K562 treated with DMSO at 1 percent for 12 hours (cell line): ENCODE results near the gene ATRIP. TPM values are rescaled to one million over a fixed set of nuclear protein-coding genes. Genes with fewer than 3 reads are reported as not detected.

Experiments used
- total RNA-seq: library from RNA; unstranded; fragments of 300-600 nt; gene quantifications from 2 replicates; pipeline ENCODE4 v1.2.3, GENCODE V29; 2022; ENCODE audit not compliant: insufficient read depth

Gene ATRIP
- total RNA-seq: 4.0 and 6.0 TPM in 2 replicates

GRCh38 chr3:48446425-48447193 is at the start of gene ATRIP:
TSS of gene ATRIP (plus strand) at chr3:48446737. CDS start at chr3:48446846, 109 bp downstream.

GRCh38 chr3:48429960-48430707 is 16.4 kb upstream of the ATRIP start, which contains the start of gene PLXNB1:
TSS of gene PLXNB1 (minus strand) at chr3:48430086. CDS start at chr3:48424611, 5,475 bp downstream.

GRCh38 chr3:48439820-48440589 is 6.5 kb upstream of the ATRIP start, which contains the start of the genes CCDC51 and TMA7:
TSS of gene CCDC51 (minus strand) at chr3:48440119. CDS start at chr3:48435128, 4,991 bp downstream.
TSS of gene TMA7 (plus strand) at chr3:48440257. CDS start at chr3:48440297, 40 bp downstream.

GRCh38 chr3:48504051-48504946 is 57.8 kb downstream of the ATRIP start, which contains the start of gene SHISA5:
TSS of gene SHISA5 (minus strand) at chr3:48504174. CDS start at chr3:48504094, 80 bp downstream.

Other genes starting within 250 kb of the ATRIP start
- gene CAMP, start 223.2 kb upstream of the ATRIP start, total RNA-seq: not detected in 2 replicates
- gene ZNF589, start 205.6 kb upstream of the ATRIP start, total RNA-seq: 4.0 and 13.0 TPM in 2 replicates
- gene NME6, start 145.4 kb upstream of the ATRIP start, total RNA-seq: 18.5 and 26.2 TPM in 2 replicates
- not detected in 2 replicates for gene SPINK8, start 113.1 kb upstream of the ATRIP start, total RNA-seq
- not detected in 2 replicates for gene FBXW12, start 74.5 kb upstream of the ATRIP start, total RNA-seq
- 3.1 and 19.1 TPM in 2 replicates for gene PLXNB1, start 16.7 kb upstream of the ATRIP start, total RNA-seq
- gene CCDC51, start 6.6 kb upstream of the ATRIP start, total RNA-seq: 10.2 and 11.5 TPM in 2 replicates
- gene TMA7, start 6.5 kb upstream of the ATRIP start, total RNA-seq: 184 and 233 TPM in 2 replicates
- 86.7 and 106 TPM in 2 replicates for gene SHISA5, start 57.4 kb downstream of the ATRIP start, total RNA-seq
- 5.8 and 9.7 TPM in 2 replicates for gene PFKFB4, start 110.1 kb downstream of the ATRIP start, total RNA-seq
- gene UCN2, start 117.0 kb downstream of the ATRIP start, total RNA-seq: not detected in 2 replicates
- 3.9 and 4.3 TPM in 2 replicates for gene COL7A1, start 148.6 kb downstream of the ATRIP start, total RNA-seq
- 312 and 325 TPM in 2 replicates for gene UQCRC1, start 162.9 kb downstream of the ATRIP start, total RNA-seq
- gene TMEM89, start 175.0 kb downstream of the ATRIP start, total RNA-seq: not detected in 2 replicates
- 15.4 and 27.2 TPM in 2 replicates for gene SLC26A6, start 188.7 kb downstream of the ATRIP start, total RNA-seq
- 1.1 and 1.6 TPM in 2 replicates for gene CELSR3, start 216.1 kb downstream of the ATRIP start, total RNA-seq
- 11.4 and 21.2 TPM in 2 replicates for gene NCKIPSD, start 239.2 kb downstream of the ATRIP start, total RNA-seq